Keratinocyte (primary cell): Measurements from ENCODE around the gene KDM5B. TPM values are rescaled to one million over a fixed set of nuclear protein-coding genes. Genes with fewer than 3 reads are reported as not detected.

Source experiments
- DNase-seq: peaks from one replicate; pipeline ENCODE4 v3.0.0-alpha.2; 2011; ENCODE audit warnings: low read depth, missing footprints, low spot score
- FAIRE-seq: peaks from 2 replicates; lab custom pipeline; 2011; peaks lifted over from hg19 to GRCh38; lab: Jason Lieb, UNC
- H2AFZ ChIP-seq: 2 replicates; pipeline ENCODE4 v1.6.0; 2012; ENCODE audit warnings: low read length, control low read depth, inconsistent platforms; ENCODE audit not compliant: control insufficient read depth
- H3K27ac ChIP-seq: 2 replicates; pipeline ENCODE4 v1.5.1; 2011; ENCODE audit warnings: low read length; ENCODE audit not compliant: control insufficient read depth, insufficient read depth
- H3K27me3 ChIP-seq: 3 replicates; pipeline ENCODE4 v1.6.0; 2011; ENCODE audit warnings: low read length; ENCODE audit not compliant: control insufficient read depth, insufficient read depth; ENCODE audit errors: extremely low read depth
- H3K36me3 ChIP-seq, 2 experiments: 2 replicates in 1 of 2; 3 replicates in 1 of 2; pipeline ENCODE4 v1.5.1; 2011; ENCODE audit warnings: low read length in 2 of 2, mild to moderate bottlenecking in 1 of 2; ENCODE audit not compliant: control insufficient read depth in 2 of 2, insufficient read depth in 2 of 2; ENCODE audit errors: extremely low read depth in 1 of 2
- H3K4me1 ChIP-seq: 3 replicates; pipeline ENCODE4 v1.5.1; 2011; ENCODE audit warnings: low read length; ENCODE audit not compliant: control insufficient read depth, insufficient read depth; ENCODE audit errors: extremely low read depth
- H3K4me2 ChIP-seq: 3 replicates; pipeline ENCODE4 v1.6.0; 2011; ENCODE audit warnings: low read depth, low read length; ENCODE audit not compliant: control insufficient read depth, insufficient read depth; ENCODE audit errors: extremely low read depth
- H3K4me3 ChIP-seq, 3 experiments: fragments of 200-600 bp in 1 of 3; sonication (generic) in 1 of 3; 2 replicates in 2 of 3; 3 replicates in 1 of 3; pipeline ENCODE4 v1.5.1; 2011 to 2016; ENCODE audit warnings: low read length in 3 of 3, mild to moderate bottlenecking in 3 of 3, control low read depth in 2 of 3, inconsistent platforms in 1 of 3, low read depth in 1 of 3, mixed read lengths in 1 of 3, mixed run types in 1 of 3, moderate library complexity in 1 of 3; ENCODE audit not compliant: control insufficient read depth in 2 of 3, insufficient read depth in 2 of 3; ENCODE audit errors: extremely low read depth in 1 of 3
- H3K79me2 ChIP-seq: 2 replicates; pipeline ENCODE4 v1.6.0; 2012; ENCODE audit warnings: low read length; ENCODE audit not compliant: control insufficient read depth, insufficient read depth
- H3K9ac ChIP-seq: 3 replicates; pipeline ENCODE4 v1.6.0; 2011; ENCODE audit warnings: low read length; ENCODE audit not compliant: control insufficient read depth, insufficient read depth; ENCODE audit errors: extremely low read depth
- H3K9me1 ChIP-seq: 3 replicates; pipeline ENCODE4 v1.6.0; 2011; ENCODE audit warnings: low read length; ENCODE audit not compliant: control insufficient read depth, insufficient read depth; ENCODE audit errors: extremely low read depth
- H3K9me3 ChIP-seq: 2 replicates; pipeline ENCODE4 v1.5.1; 2012; ENCODE audit warnings: low read depth, low read length; ENCODE audit not compliant: control insufficient read depth
- H4K20me1 ChIP-seq: 3 replicates; pipeline ENCODE4 v1.6.0; 2011; ENCODE audit warnings: low read length; ENCODE audit not compliant: control insufficient read depth, insufficient read depth; ENCODE audit errors: extremely low read depth
- CTCF ChIP-seq, 3 experiments: IDR thresholded peaks in 1 of 3; conservative IDR thresholded peaks in 1 of 3; optimal IDR thresholded peaks in 1 of 3; 2 replicates in 2 of 3; 3 replicates in 1 of 3; pipeline versions ENCODE3 to v1.5.1; 2011; ENCODE audit warnings: low read length in 3 of 3, mild to moderate bottlenecking in 3 of 3, moderate library complexity in 2 of 3, control low read depth in 1 of 3, inconsistent platforms in 1 of 3; ENCODE audit not compliant: insufficient read depth in 2 of 3; ENCODE audit errors: extremely low read depth in 1 of 3
- EZH2 ChIP-seq: IDR thresholded peaks from one replicate; pipeline ENCODE4 v1.6.1; 2012; ENCODE audit warnings: inconsistent platforms, mild to moderate bottlenecking, low read length, moderate library complexity
- dilution Hi-C: fragments of 300-500 bp; cut with MboI; formaldehyde crosslinking; loops from one replicate; pipeline ENCODE4 v1.7.0; 2020; ENCODE audit warnings: low sequenced_read_pairs; ENCODE audit not compliant: extremely low pct_ligation_motif_present
- polyA plus RNA-seq, 5 experiments: library from polyadenylated mRNA; depleted of rRNA in 3 of 5; stranded (reverse) in 3 of 5; stranded (forward) in 1 of 5; unstranded in 1 of 5; fragments of >200 nt; gene quantifications; 1 replicate in 1 of 5; 2 replicates in 3 of 5; 3 replicates in 1 of 5; pipeline versions ENCODE4 v1.2.1 to v1.2.3, GENCODE V29; 2011 to 2012; ENCODE audit warnings: missing spikeins in 2 of 5, low read depth in 1 of 5, low replicate concordance in 1 of 5

KDM5B gene
- polyA plus RNA-seq, 1 donor (not counting 4 experiments of a cell fraction or from before 2014, with no cell fraction given) = 60.1 TPM

DNA sequence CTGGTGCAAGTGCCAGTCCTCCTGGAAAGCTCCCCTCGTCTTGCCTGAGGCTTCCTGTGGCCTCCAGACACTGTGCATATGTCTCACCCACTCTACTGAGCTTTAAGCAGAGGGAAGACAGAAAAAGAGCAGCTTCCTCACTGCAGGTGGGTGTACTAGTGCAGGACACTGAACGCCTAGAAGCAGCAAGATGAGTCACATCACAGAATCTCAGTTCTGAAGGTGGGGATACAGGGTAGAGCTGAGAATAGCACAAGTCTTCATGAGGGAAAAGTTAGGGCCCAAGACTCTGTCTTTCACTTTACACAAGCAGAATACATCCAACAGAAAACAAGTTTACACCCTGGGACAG lies 39.9 kb upstream of the KDM5B start:
- dilution Hi-C loops = no loop called here
- FAIRE-seq (no peak), DNase-seq (no peak)
- Histone ChIP-seq H3K36me3 (no peaks in the 10 kb centered on the region), H4K20me1 (no peaks in the 10 kb centered on the region), H3K9me1 (no peaks in the 10 kb centered on the region), H3K4me2 (no peak overlapping the region), H2AFZ (no peak overlapping the region), H3K4me1 (peaks cover 11% of the 10 kb centered on the region), H3K9me3 (no peaks in the 10 kb centered on the region), H3K4me3 (no peak overlapping the region), H3K9ac (no peak overlapping the region), H3K27ac (no peak overlapping the region), H3K79me2 (no peaks in the 10 kb centered on the region), H3K27me3 (no peaks in the 10 kb centered on the region)
- TF ChIP-seq EZH2 (no peak), CTCF (optimal IDR thresholded peaks at IDR 0.05 in 1 of 3, IDR thresholded peaks at IDR 0.05 in 1 of 3, conservative IDR thresholded peaks at IDR 0.05 in 1 of 3; ENCODE audit: extremely low read depth in 1 of 3, insufficient read depth in 2 of 3, low read length in 3 of 3) (no peak)

- no peaks in the 10 kb centered on the region for H3K79me2 ChIP-seq
- dilution Hi-C loops = no loop called here
- H3K4me3 ChIP-seq = no peak overlapping the region
- H3K27ac ChIP-seq = no peak overlapping the region
- H3K36me3 ChIP-seq = no peaks in the 10 kb centered on the region
- H2AFZ ChIP-seq = no peak overlapping the region
- H3K9me3 ChIP-seq = no peaks in the 10 kb centered on the region
- no peak overlapping the region for H3K9ac ChIP-seq
- no peaks in the 10 kb centered on the region for H4K20me1 ChIP-seq
- H3K27me3 ChIP-seq = no peaks in the 10 kb centered on the region
- no peaks in the 10 kb centered on the region for H3K9me1 ChIP-seq
- peaks cover 11% of the 10 kb centered on the region for H3K4me1 ChIP-seq
- no peak for FAIRE-seq
- no peak overlapping the region for H3K4me2 ChIP-seq
- no peak for DNase-seq
- no peak for TF ChIP-seq CTCF (optimal IDR thresholded peaks at IDR 0.05 in 1 of 3, IDR thresholded peaks at IDR 0.05 in 1 of 3, conservative IDR thresholded peaks at IDR 0.05 in 1 of 3; ENCODE audit: extremely low read depth in 1 of 3, insufficient read depth in 2 of 3, low read length in 3 of 3)
- TF ChIP-seq EZH2 = no peak
Measured at GRCh38 chr1:202844935-202845334, 36.7 kb upstream of the KDM5B start.
